Activated CD4-positive, alpha-beta T cell treated with anti-CD3 and anti-CD28 coated beads, Interleukin-2, amount 50 U/mL, for 24 hours (primary cell): ENCODE data around the gene F2RL3.

ENCODE experiments used
- DNase-seq, 2 donors: peaks; one replicate each; pipeline ENCODE4 v3.0.0-alpha.2; 2020; ENCODE audit warnings: low read depth in 1 of 2, low spot score in 1 of 2

F2RL3 gene

GRCh38 chr19:16894080-16894479, 5.3 kb downstream of the F2RL3 start:
- DNase-seq = no peak

DNA sequence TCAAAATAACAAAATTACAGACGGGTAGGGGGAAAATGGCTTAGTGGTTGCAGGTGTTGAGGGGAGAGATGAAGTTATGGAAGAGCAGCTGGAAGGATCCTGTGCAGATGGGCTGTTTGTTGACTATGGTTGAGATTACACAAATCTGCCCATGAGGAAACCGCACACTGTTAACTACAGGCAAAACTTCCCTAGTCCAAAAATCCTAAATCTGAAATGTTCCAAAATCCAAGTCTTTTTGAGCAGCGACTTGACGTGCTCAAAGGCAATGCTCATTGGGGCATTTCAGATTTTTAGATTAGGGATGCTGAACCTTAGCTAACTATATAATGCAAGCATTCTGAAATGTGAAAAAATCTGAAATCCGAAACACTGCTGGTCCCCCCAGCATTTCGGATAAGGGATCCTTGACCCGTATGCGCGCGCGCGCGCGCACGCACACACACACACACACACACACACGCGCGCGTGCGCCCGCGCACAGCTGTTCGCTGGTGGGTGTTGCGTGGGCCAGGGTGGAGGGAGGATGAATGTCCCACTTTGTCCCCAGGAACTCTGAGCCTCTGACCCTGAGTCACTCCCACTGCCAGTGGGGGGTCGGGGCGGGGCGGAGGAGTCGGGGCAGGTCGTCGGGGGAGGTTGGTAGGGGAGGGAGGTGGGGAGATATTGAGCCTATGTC, 6.8 kb downstream of the F2RL3 start:
- DNase-seq = no peak

GRCh38 chr19:16896146-16897028, 7.6 kb downstream of the F2RL3 start:
- DNase-seq = no peak

- DNase-seq = peak; percentile 21 to 54
Measured at GRCh38 chr19:16897029-16897855, 8.4 kb downstream of the F2RL3 start.

DNA sequence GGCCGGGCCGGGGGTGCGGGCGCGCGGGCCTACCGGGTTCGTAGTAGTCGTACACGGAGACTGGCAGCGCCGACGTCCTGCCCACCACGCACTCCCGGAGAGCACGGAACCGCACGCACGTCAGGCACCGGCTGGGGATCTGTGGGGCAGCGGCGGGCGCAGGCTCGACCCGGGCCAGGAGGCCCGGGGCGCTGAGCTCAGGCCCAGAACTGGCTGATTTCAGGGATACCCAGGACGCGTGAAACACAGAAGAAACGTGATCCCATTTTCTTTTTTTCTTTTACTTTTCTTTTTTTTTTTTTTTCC, 9.0 kb downstream of the F2RL3 start:
- DNase-seq = no peak

- no peak for DNase-seq
Measured at GRCh38 chr19:16898361-16899015, 9.7 kb downstream of the F2RL3 start.

DNA sequence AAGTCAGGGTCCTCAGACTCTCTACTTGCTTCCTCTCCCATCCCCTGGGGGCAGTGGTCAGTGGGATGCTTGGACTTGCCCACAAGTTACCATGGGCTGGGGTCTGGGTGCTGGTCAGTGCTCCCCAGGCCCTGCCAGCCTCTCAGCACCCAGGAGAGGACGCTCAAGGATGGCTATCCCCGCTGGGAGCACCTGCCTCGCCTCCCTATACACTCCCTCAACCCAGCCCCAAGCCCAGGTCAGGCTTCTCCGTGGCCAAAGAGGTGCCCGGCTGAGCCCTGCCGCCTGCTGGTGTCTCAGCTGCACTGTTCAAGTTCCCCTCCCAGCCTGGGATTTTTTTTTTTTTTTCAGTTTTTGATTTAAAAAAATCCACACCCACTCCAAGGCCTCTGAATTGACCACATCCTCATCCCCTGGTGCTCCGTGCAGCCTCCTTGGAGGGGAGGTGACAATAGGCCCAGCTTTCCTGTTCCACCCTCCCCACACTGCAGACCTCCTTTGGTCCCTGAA, 10.8 kb downstream of the F2RL3 start:
- DNase-seq = no peak

GRCh38 chr19:16901491-16902175, 12.8 kb downstream of the F2RL3 start:
- no peak for DNase-seq

- no peak for DNase-seq
Measured at GRCh38 chr19:16902545-16902944, 13.7 kb downstream of the F2RL3 start.

GRCh38 chr19:16903347-16903746, 14.5 kb downstream of the F2RL3 start:
- DNase-seq = no peak

GRCh38 chr19:16904599-16904998, 15.8 kb downstream of the F2RL3 start:
- DNase-seq = no peak

DNA sequence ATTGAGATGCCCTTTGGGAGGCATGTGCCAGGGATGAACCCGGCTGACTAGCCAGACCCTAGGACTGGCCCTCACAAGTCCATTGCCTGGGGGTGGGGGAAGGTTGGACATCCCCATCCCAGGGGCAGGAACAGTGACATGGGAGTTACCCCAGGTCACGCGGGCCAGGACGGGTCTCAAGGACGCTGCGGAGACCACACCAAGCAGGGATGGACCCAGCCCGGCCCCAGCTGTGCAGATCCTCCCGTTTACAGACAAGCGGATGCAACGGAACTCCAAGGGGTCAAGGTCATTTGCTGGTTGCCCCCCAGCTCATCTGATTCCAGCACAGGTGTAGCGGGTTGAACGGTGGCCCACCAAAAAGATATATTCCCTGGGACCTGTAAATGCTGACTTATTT, 20.0 kb downstream of the F2RL3 start:
- no peak for DNase-seq

- DNase-seq = no peak
Measured at GRCh38 chr19:16911046-16911445, 22.2 kb downstream of the F2RL3 start.

- no peak for DNase-seq
Measured at GRCh38 chr19:16912780-16913179, 24.0 kb downstream of the F2RL3 start.

DNA sequence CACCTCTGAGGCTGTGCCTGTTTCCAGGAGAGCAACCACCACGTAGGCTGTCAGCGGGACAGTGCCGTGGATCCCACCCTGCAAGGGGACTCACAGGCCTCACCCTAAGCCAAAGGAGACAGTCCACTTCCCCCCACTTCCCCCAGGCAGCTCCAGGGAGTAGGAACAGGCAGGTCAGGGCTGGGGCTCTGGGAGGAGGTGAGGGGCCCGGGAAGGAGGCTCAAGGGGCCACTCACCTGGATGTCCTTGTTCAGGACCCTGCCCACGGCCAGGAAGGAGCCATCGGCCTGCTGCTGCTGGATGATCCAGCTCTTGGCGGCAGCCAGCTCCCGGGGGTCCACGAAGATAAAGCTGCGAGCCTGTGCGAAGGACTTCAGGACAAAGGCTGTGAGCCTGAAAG, 25.6 kb downstream of the F2RL3 start:
- DNase-seq = no peak

- DNase-seq = no peak
Measured at GRCh38 chr19:16915135-16915534, 26.3 kb downstream of the F2RL3 start.

- no peak for DNase-seq
Measured at GRCh38 chr19:16915734-16916133, 26.9 kb downstream of the F2RL3 start.

GRCh38 chr19:16917401-16917800, 28.6 kb downstream of the F2RL3 start:
- no peak for DNase-seq

DNA sequence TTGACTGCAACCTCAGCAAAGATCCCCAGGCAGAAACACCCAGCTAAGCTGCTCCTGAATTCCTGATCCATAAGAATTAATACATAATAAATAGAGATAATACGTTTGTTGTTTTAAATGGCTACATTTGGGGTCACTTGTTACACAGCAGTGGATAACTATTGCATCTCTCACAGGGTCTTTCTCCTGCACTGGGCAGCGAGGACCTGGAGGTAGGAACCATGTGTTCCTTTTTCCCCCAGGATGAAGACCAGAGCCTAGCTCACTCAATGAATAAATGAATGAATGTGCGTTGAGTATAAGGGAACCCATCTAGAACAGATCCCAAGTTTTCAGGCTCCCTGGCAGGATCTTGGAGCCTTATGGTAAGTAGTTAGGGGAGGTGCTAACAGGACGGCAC, 30.7 kb downstream of the F2RL3 start:
- DNase-seq = no peak

DNA sequence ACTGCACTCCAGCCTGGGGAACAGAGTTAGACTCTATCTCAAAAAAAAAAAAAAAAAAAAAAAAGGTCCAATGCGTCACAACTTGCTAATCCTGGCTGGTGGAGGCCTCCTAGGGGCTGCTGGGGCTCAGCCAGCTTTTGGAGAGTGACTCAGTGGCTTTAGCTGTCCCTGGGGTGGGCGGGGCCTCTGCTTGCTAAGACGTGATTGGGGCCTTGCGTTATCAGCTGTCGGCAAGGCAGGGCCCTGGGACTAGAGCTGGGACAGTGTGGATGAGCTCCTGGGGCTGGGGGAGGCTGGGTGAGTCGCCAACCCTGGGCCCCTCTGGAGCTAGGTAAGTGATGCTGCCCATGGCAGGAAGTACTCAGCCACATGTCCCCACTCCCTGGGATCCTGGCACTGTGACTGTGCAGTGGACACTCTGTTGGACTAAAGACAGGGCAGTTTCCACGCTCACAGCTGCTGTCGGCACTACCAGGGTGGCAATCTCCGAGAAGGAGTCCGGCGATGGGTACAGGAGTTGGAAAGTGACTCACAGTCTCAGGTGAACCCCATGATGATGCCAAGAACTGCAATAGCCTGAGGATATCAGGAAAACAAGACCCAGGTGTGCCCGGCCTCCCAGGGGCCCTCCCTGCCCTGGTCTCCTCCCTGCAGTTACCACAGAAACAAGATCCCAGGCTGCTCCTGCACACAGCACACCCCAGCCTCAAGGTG, 32.2 kb downstream of the F2RL3 start:
- DNase-seq = no peak
